ENCODE measurements around the gene WNT6.

DNA sequence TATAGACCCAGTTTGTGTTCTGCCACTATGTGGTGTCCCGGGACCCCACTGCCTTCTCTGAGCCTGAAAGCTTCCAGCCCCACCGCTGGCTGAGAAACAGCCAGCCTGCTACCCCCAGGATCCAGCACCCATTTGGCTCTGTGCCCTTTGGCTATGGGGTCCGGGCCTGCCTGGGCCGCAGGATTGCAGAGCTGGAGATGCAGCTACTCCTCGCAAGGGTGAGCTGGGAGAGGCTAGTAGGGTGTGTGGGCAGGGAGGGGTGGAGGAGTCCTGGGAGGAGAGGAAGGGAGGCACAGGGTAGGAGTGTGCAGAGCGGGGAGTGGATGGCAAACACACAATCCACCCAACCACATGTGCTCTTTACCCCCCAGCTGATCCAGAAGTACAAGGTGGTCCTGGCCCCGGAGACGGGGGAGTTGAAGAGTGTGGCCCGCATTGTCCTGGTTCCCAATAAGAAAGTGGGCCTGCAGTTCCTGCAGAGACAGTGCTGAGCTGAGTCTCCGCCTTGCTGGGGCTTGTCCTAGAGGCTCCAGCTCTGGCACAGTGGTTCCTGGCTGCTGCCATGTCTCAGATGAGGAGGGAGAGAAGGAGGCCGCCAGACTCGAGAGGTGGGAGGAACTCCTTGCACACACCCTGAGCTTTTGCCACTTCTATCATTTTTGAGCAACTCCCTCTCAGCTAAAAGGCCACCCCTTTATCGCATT lies 44.9 kb upstream of the WNT6 start:
- TF ChIP-seq, protein P1, sequence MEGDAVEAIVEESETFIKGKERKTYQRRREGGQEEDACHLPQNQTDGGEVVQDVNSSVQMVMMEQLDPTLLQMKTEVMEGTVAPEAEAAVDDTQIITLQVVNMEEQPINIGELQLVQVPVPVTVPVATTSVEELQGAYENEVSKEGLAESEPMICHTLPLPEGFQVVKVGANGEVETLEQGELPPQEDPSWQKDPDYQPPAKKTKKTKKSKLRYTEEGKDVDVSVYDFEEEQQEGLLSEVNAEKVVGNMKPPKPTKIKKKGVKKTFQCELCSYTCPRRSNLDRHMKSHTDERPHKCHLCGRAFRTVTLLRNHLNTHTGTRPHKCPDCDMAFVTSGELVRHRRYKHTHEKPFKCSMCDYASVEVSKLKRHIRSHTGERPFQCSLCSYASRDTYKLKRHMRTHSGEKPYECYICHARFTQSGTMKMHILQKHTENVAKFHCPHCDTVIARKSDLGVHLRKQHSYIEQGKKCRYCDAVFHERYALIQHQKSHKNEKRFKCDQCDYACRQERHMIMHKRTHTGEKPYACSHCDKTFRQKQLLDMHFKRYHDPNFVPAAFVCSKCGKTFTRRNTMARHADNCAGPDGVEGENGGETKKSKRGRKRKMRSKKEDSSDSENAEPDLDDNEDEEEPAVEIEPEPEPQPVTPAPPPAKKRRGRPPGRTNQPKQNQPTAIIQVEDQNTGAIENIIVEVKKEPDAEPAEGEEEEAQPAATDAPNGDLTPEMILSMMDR (conservative IDR thresholded peaks at IDR 0.05): no peak
- no peak for TF ChIP-seq EZH2 (IDR thresholded peaks at IDR 0.05; ENCODE audit: low read depth)

Data from PC-9 (cell line).